PFSK-1 (cell line): ENCODE results near the gene TCF20.

Source experiments
- FOXP2 ChIP-seq: optimal IDR thresholded peaks from 2 replicates; pipeline ENCODE3; 2011; ENCODE audit warnings: borderline replicate concordance, control low read depth, inconsistent platforms; ENCODE audit not compliant: insufficient read depth; ENCODE audit errors: extremely low read length, extremely low read depth
- POLR2AphosphoS5 ChIP-seq: IDR thresholded peaks from 2 replicates; pipeline ENCODE4 v1.6.1; 2012; ENCODE audit warnings: low read depth, mild to moderate bottlenecking, control low read depth, low read length, moderate library complexity
- REST ChIP-seq, 2 experiments: IDR thresholded peaks; 2 replicates each; pipeline versions ENCODE4 v1.6.1 to v1.8.0; 2011 to 2012; ENCODE audit warnings: low read depth in 2 of 2, low read length in 2 of 2, control low read depth in 1 of 2, inconsistent platforms in 1 of 2, mild to moderate bottlenecking in 1 of 2, moderate library complexity in 1 of 2; ENCODE audit not compliant: insufficient read depth in 1 of 2
- SIN3A ChIP-seq: IDR thresholded peaks from 2 replicates; pipeline ENCODE4 v1.6.1; 2012; ENCODE audit warnings: mild to moderate bottlenecking, low read length, moderate library complexity, borderline replicate concordance; ENCODE audit not compliant: insufficient read depth
- TAF1 ChIP-seq: IDR thresholded peaks from 2 replicates; pipeline ENCODE4 v1.6.1; 2012; ENCODE audit warnings: low read length, control low read depth, borderline replicate concordance; ENCODE audit not compliant: insufficient read depth

TCF20 gene

GRCh38 chr22:42271191-42271813 is 849 bp upstream of the TCF20 start:
- TF ChIP-seq FOXP2 (no peak), REST (IDR thresholded peaks at IDR 0.05; ENCODE audit: insufficient read depth in 1 of 2, low read depth in 2 of 2, low read length in 2 of 2) (no peak), TAF1 (no peak), POLR2AphosphoS5 (no peak), SIN3A (no peak)

GRCh38 chr22:42270176-42270509 is 310 bp downstream of the TCF20 start:
- TF ChIP-seq SIN3A = no peak
- no peak for TF ChIP-seq FOXP2
- no peak for TF ChIP-seq POLR2AphosphoS5
- TF ChIP-seq TAF1 = no peak
- no peak for TF ChIP-seq REST (IDR thresholded peaks at IDR 0.05; ENCODE audit: insufficient read depth in 1 of 2, low read depth in 2 of 2, low read length in 2 of 2)

- TF ChIP-seq SIN3A (0 out of 2 replicates have a peak, but pooled peaks have one; percentile 5), FOXP2 (no peak), TAF1 (peak; percentile 1; the same call in 1 of the 2 replicates)
These were observed 849 bp downstream of the TCF20 start for GRCh38 chr22:42269432-42270175.

DNA sequence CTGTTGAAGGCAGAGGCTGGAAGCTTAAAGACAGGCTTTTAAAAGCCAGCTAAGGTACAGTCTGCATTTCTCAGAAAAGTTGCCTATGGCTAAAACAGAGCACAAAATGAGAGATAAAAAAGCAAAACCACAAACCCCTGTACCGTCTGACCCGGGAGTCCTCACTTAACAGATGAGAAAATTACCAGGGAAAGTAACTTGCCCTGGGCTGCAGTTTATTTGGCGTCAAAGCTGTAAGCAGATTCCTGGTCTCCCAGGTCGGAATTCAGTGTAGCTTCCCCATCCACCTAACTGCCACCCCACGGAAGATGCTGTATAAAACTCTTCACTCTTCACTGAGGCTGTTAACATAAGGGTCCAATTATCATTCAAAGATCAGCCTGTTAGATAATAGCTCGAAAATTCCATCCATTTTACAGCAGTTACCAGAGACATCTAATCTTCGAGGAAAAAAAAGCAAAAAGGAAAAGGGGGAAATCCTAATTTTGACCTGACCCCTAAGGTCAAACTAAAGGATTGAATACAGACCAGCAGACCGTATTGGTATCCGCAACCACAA is 1.5 kb downstream of the TCF20 start:
- TF ChIP-seq POLR2AphosphoS5 = no peak
- no peak for TF ChIP-seq TAF1
- TF ChIP-seq SIN3A = no peak
- TF ChIP-seq FOXP2 = no peak
- TF ChIP-seq REST (IDR thresholded peaks at IDR 0.05; ENCODE audit: insufficient read depth in 1 of 2, low read depth in 2 of 2, low read length in 2 of 2) = no peak

DNA sequence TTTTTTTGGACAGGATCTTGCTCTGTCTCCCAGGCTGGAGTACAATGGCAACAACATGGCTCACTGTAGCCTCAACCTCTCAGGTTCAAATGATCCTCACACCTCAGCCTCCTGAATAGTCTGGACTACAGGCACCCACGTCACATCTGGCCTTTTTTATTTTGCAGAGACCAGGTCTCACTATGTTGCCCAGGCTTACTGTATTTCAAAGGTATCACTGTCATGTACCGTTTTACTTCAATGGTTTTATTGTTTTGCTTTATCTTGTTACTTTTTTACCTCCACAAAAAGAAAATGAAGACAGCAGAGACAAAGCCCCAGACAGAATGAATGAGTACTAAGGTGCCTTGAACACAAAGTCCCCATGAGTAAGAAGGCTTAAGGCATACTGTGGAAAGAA is 5.1 kb downstream of the TCF20 start:
- TF ChIP-seq POLR2AphosphoS5 (no peak), SIN3A (no peak), FOXP2 (no peak), REST (IDR thresholded peaks at IDR 0.05; ENCODE audit: insufficient read depth in 1 of 2, low read depth in 2 of 2, low read length in 2 of 2) (no peak), TAF1 (no peak)
